HG03575 (cell line): Measurements from ENCODE around the gene HOXD10.

ENCODE experiments used
- ATAC-seq: cut with Tn5 transposase; IDR thresholded peaks from one replicate; pipeline ENCODE4 v1.9.1; 2021; ENCODE audit not compliant: unreplicated experiment, insufficient number of reproducible peaks, low FRiP score; ENCODE audit errors: extremely low read depth

Gene HOXD10

DNA sequence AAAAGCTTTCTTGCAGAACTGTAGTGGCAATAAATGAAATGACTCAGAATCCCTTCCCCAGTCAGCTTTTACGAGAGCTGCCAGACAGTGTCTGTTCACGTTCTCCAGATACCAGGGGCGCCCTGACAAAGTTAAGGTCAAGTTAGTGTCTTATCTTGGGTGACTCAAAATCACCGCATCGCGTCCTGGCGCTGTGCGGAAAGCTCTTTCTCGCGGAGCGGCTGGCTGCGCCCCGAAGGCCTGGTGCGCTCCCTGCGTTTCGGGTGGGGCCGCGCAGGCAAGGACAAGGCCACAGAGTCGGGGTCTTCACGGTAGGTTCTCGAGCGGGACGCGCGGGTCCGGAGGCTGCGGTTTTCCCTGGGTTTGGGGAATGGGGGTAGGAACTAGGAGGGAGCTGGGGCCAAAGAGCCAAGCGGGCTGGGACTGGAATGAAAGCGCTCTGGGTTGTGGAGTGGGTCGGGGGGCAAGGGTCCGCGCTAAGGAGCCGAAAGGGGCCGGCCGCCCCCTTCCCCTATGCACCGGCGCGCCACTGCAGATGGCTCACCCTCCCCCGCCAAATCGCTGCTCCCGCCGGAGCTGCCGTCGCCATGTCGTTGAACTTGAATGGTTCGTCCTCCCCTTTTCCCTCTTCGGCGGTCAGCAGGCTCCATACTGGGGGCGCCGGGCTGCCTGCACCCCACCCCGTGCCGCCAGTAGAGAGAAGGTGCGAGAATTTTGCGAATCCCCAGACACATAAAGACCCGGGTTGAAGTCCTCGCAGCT lies 12.1 kb upstream of the HOXD10 start:
- no peak for ATAC-seq

DNA sequence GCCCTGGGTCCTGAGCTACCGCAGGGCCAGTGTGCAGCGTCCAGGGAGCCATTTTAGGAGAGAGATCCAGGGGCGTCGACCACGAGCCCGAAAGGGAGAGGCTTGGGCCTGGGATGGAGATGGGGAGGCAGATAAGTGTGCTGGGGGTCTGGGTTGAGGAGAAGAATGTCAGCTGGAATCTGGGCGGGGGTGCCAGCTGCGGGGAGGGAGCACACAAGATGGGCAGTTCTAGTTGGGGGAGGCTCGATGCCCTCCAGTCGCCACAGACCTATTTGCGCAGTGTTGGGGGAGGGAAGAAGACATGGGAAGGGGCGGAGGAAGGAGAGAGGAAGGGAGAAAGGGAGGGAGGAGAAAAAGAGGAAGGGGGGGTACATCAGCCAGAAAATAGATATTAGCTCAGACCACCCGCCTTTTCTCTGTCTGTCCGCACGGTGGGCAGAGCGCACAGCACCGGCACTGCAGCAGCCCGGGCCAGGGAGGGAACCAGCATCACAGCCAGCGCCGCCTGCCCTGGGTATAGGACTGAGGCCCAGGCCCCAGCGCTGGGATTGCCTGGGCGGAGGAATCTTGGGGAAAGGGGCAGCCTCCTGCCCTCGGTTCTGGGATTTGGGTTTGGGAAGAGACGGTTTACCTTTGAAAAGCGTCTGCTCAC lies 11.4 kb upstream of the HOXD10 start:
- ATAC-seq, result no peak

DNA sequence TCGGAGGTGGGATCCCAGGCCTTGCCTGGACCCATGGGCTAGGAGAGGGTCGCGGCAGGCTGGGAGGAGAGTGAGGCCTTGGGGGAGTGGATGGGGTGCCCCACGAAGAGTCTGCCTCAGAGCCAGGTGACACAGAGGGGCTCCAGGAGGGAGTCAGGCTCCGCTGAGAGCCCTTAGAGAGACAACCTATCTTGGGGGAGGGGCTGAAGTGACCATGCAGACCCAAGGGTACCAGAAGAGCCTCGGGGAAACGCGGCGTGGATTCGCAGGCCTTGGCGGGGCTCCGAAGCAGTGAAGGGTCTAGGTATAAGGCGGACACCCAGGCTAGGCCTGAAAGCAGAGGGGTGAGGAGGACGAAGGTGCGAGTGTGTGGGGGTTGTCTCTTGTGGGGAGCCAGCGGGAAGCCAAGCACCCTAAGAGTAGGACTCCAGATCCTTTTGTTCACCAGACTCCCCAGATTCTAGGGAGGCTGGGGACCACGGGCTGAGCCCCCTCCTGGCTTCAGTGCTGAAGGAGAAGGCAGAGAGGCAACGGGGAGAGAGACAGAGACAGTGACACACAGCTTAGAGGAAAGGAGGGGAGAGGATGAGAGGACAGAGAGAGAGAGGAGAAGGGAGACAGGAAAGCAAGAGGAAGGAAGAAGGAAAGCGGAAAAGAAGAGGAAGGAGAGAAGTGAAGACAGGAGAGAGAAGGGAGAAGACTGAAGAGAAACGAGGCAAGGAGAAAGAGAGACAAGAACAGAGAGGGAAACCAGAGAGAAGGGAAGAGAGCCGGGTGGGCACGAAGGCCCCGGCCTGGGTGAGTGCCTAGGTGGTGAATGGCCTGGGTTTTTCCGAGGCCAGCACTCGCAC lies 10.6 kb upstream of the HOXD10 start:
- no peak for ATAC-seq

DNA sequence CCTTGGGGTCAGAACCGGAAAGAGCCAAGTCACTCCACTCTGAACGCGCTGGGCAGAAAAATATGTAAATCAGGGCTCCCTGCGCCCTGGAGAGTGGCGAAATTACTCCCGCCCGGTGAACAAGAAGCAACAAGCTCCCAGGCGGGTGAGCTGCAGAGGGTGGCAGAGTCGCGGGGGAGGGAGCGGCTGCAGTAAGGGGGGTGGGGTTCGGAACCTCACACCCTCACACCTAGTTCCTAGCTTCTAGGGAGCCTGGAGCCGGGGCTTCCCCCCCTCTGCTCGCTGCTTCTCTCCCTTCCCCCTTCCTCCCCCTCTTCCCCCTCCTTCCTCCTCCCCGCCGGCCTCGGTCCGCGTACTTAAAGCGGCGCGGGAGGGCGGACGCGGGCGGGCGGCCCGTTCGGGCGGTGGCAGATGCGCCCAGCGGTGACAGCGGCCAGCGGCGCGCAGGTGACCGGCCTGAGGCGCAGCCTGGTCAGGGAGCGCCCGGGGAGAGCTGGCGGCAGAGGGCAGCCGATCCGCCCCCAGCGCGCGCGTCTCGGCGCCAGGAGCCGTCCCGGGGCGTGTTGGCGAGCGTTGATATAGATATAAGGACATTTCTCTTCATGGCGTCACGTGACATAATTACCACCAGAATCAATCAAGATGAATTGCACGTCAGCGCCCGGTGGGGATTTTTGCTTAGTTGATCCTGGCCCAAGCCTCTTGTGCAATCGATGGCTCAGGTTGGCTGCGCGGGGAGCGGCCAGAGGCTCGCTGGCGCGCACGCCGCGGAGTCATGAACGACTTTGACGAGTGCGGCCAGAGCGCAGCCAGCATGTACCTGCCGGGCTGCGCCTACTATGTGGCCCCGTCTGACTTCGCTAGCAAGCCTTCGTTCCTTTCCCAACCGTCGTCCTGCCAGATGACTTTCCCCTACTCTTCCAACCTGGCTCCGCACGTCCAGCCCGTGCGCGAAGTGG lies 9.7 kb upstream of the HOXD10 start, which contains the start of gene HOXD11:
HOXD11 (plus strand) TSS at position 700 of the 959 bp plus-strand sequence; CDS start at position 776, 76 bp downstream.
- ATAC-seq, result no peak

DNA sequence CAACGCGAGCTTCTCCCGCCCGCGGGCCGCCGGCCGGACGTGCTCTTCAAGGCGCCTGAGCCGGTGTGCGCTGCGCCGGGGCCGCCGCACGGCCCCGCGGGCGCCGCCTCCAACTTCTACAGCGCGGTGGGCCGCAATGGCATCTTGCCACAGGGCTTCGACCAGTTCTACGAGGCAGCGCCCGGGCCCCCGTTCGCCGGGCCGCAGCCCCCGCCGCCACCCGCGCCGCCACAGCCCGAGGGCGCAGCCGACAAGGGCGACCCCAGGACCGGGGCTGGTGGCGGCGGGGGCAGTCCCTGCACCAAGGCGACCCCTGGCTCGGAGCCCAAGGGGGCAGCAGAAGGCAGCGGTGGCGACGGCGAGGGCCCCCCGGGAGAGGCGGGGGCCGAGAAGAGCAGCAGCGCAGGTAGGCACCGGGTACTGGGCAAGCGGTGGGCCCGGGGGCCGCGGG lies 8.8 kb upstream of the HOXD10 start:
- no peak for ATAC-seq

DNA sequence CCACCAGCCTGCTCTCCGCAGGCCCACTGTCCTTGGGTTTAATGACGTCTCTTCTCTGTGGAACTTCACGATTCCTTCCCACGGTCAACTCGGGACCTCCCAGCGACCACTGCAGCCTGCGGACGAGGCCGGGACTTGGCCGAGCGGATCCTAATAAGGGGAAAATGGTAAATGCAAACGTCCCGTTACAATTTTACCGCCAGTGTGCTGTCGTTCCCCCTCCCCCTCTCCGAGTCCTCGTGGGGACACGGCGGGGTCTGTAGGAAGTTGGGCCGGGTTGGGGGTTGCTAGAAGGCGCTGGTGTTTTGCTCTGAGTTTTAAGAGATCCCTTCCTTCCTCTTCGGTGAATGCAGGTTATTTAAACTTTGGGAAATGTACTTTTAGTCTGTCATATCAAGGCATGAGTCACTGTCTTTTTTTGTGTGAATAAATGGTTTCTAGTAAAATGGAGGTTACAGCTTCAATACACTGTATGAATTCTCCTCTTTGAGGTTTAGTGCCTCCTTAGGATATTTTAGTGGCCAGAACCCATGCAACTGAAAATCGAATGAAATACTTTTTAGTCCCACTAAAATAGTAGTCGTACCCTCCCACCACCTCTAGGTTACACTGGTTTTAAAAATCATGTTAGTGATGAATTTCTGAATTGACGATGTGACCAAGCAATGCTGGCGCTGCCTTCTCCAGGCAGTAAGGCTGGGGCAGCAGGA lies 7.2 kb upstream of the HOXD10 start:
- ATAC-seq, result no peak

DNA sequence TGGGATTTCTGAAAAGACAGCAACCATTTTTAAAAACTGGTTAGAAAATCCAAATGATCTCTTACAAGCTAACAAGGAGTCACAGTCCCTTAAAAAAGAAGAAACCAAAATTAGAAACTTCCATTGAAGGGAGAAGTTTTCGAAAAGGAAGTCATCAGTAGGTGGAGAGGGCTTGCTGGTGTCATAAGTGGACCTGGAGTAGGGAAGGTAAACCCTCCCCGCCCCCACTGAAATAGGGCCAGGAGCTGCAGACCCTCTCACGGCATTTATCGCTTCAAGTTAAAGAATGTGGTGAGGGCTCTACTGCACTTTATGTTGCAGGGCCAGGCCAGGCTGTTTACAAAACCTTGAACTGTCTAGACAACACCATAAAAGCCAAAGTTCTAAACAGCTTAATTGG lies 6.6 kb upstream of the HOXD10 start:
- ATAC-seq, result no peak

DNA sequence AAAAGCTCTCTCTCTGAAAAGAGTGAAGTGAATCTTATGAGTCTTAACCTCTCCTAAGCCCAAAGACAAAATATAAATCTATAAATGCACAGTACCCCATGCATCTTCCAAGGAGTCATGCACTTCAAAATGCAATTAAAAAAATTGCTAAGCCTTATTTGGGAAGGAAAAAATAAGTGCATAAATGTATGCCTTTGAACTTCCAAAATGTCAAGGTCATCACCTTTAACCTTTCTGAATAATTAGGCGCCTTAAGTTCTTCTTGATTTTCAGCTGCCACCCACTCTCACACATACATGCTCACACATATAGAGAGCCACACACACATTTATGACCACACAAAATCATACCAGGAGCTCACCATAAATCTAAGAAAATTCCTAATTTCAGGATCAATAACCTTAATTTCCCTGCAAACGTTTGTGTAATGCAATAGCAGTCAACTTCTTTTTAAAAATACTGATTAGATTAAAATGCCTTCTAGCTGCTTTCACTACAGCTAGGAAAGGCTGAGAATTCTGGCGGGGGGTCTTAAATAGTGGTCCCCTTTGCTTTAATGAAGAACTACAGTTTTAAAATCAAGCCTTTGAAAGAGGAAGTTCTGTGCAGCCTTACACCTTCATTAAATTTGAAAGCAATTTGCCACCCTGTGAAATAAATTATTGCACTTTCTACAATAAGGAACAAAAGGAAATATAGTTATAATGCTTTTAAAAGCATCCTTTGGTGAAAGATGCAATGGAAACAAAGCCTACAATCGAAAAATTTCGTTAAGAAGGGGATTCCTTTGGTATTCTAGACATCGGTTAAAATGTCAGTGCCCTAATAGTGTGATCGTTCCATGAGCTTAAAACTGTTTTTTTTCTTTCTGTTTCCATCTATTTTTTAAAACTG lies 5.9 kb upstream of the HOXD10 start:
- no peak for ATAC-seq

DNA sequence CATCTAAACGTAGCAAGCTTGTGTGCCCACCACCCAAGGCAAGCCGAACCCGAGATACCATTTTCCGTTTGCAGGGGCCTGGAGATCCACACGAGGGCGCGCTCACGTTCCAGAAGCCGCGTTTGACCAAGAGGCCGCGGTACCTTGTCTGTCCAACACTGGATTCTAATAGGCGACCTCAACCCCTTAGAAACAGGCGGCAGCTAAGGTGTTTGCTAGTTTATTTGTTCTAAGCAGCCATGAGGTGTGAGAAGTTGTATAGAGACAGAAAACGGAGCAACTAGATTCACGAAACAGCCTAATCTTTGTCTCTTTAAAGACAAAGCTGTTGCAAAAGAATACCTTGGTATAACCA lies 5.3 kb upstream of the HOXD10 start:
- no peak for ATAC-seq

DNA sequence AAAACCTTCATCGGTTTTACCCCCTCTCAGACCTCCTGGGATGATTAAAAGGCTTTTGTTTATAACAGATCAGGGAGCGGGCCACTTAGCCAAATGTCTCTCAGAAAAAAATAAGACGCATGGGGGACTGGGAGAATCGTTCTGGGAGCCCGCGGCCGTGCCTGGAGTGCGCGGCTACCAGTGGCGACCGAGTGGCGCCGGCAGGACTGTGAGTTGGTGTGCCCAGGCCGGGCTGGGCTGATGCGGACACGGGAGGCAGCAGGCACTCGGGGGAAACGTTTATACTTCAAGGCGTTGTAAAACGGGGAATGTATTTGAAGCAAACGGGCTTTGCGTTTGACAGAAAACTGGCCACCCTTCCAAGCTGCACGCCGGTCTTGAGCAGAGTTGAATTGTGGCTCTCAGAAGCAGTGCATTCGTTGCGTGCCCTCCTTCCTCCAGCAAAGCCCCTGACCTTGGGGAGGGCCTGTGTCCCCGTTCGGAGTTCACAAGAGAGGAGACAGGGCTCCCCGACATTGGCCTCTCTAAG lies 4.7 kb upstream of the HOXD10 start:
- ATAC-seq, result no peak

DNA sequence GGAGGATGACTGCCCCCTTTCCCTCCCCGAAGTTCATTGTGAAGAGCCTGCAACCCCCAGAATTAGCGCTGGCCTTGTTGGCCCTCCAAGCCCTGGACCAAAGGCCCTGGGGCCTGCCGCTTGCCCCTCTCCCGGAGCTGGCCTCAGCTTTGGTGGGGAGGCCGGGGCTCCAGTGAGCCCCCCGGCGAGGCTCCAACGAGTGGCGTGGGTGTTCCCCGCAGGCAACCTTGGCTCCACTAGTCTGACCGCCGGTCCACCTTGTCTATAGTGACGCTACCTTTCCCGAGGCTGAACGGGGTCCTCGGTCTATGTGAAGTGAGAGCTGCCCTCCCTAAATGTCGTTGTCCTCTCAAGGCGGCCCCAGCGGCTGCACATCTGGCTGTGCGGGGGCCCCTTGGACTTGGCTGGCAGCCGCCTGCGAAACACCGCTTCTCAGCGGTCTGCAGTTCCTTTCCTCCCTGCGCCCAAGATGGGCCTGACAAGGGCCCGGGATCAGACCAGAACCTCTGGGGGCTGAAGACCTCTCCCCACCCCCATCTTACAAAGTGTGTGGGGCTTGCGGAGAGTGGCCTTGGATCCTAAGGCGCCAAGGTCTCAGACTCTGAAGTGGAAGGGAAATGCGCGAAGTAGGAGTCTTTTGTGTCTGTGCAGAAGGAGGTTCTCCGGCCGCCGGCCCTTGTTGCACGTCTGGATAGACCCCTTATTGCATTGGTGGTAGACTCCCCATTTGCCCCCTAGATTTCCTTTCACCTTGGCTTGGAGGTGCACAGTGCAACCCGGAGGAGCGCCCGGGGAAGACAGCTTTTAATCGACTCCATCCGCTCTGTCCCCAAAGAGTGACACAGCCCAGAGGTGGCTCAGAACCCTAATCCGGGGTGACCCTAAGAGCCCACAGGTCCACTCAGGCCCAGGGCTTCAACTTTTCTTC lies 3.9 kb upstream of the HOXD10 start:
- ATAC-seq, result no peak

DNA sequence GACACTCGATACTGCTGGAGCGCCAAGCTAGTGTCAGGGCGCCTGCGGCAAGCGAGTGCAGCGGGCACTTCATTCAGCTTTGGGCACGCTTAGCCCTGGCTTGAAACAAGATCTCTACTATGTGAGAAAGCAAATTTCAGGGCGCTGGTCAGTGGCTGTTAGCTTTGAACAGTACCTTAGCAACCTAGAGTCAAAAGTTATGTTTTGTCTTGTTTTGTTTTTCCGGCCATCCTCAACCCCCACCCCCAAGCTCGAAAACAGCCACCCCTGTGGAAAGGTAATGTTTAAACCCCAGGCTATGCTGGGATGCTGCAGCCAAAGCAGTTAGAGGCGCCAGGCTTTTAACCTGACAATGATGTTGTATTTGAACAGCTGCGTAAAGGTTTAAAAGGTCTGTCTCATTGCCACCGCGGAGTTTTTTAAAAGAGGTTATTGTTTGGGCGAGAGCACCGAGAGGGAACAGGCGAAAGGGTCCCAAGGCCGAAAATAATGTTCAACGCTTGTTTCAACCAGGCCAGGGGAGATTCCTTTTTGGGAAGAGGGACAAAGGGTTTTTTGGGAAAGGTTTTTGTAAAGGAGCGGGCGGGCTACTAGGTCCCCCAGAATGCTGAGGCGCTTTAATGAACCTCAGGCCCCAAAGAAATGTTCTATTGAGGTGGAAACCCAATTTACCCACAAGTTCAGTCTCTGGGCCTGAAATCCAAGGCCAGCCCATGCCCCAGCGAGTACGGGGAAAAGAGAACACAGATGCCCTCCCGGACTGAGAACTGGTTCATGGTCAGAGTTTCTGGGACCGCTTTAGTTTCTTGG lies 2.3 kb upstream of the HOXD10 start:
- ATAC-seq, result no peak

DNA sequence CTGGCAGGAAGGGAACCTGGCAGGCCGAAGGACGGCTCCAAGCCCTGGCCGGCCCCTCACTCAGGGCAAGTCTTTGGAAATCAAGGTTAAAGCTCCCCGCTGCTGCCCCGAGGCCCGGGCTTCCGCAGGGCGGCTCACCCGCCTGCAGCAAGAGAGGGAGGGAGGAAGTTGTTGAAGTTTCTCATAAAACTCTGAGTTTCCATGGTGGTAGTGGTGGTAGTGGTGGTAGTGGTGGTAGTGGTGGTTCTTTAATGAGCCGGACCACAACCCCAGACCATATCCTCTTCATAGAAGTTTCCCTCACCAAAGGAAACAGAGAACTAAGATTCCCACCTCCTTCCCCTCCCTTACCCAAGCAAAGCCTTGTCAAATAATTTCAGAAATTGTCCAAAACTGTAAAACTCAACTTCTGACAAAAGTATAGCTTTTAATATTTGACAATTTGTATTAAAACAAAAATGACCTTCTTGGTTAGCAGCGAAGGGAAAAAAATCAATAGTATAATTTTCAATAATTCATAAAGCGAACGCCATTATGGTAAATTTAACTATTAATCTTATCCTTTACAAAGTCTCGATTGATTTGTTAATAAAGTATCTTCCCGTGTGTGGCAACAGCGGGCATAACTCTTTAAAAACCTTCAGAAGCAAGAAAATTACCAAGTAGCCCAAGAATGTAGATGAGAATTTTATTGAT lies 1.5 kb upstream of the HOXD10 start:
- ATAC-seq, result no peak

DNA sequence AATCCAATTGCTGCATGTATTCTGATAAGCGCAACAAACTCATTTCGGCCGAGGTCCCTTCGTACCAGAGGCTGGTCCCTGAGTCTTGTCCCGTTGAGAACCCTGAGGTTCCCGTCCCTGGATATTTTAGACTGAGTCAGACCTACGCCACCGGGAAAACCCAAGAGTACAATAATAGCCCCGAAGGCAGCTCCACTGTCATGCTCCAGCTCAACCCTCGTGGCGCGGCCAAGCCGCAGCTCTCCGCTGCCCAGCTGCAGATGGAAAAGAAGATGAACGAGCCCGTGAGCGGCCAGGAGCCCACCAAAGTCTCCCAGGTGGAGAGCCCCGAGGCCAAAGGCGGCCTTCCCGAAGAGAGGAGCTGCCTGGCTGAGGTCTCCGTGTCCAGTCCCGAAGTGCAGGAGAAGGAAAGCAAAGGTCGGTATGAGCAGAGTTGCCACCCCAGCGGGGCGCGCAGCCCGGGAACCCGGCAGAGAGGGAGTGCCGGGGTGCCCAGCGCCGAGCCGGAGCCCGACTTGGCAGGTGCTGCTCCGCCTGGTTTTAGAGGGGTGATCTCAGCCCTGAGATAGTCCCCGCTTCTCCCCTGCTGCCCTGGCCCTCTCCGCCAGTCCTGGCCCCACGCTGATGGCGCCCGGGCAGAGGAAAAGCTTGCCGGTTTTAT lies 714 bp downstream of the HOXD10 start:
- no peak for ATAC-seq
